G401.6 (cell line): ENCODE results near the gene SMR3A.

ENCODE experiments used
- FAIRE-seq: peaks from 2 replicates; lab custom pipeline; 2012; peaks lifted over from hg19 to GRCh38; lab: Jason Lieb, UNC

The SMR3A gene

DNA sequence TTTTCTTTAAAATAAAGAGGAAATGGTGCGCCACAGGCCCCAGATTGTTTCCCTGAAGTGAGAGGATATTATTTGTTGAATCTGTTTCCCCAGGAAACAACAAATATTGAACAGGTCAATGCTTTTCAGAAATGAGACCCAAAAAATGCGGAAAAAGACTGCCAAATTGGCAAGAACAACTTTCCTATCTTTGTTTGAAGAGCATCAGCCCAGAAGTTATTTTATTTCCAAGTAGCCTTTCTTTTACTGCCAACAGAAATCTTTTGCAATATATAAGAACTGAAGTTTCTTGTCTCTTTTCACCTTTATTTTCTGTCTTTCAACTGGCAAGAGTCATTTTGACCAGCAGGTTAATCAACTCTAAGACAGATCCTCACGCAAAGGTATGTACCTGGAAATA is at the start of gene SMR3A:
Gene SMR3A (plus strand): TSS at position 301 of the 400 bp plus-strand sequence. CDS start 1,356 bp downstream, outside the sequence.
- FAIRE-seq, result no peak

DNA sequence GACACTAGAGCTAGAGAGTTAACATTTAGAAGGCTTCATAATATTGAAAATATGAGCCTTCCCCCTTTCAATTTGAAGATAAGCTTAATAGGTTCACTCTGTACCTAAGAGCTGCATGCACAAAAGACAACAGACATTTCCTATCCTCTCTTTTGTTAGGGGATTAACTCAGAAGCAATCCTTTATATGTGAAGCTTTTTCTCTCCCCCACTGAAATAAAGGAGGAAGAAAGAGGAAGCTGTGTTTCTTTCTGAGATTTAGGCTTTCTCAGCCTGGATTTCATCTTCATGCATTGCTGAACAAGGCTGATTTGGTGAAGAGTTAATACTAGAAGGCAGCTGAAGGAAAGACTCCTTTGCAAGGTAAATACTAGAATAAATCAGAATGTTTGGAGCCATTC is 46.8 kb upstream of the SMR3A start:
- FAIRE-seq, result no peak

DNA sequence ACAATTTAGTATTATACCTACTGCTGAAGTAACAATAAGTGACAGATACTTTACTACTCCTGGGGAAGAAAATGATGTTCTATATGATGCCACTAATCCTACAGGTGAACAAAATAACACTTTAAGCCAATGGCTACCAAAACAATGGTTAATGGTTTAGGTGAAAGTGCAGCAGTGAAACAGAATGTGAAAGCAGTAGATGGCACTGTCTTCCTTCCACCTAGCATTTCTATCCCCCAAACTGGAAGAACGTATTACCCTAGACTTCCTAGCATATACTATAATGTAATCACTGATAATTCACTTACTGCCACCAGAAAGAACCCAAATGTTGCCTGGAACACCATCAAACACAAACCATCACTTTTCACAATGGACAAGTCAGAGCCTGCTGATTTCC is 44.6 kb upstream of the SMR3A start:
- no peak for FAIRE-seq

DNA sequence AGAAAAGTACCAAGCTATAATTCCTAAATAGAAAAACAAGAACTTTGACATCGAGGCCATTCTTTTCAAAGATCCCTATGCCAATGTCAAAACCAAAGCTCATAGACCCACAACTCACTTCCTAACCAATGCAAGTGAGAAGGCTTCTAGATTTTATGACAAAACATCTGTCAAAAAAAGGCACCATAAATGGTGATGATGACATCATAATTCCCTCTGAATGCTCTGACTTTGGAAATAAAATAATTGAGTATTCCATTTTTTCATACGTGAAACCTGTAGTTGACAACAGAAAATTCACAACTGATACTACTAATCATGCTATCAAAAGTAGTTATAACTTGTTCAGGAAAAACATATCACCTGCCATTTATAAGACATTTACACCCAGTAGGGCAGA is 34.5 kb upstream of the SMR3A start:
- FAIRE-seq, result no peak

DNA sequence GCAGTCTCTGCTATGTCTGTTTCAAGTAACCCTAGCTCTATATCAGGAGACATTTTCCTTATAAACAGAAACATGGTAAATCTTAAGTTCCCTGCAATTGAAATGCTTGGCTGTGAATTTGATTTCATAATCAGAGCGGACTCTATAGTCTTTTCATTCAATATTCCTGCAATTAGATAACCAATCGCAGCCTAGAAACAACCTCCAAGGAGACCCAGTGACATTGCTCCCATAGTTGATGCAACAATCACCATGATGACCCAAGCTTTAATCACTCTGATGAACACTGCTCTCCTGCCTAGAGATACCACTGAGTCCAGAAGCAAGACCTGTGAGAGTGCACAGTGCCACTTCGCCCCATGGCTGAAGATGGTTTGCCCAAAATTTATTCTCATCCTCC is 25.9 kb upstream of the SMR3A start, which contains the start of gene CABS1:
Gene CABS1 (plus strand): TSS at position 301 of the 400 bp plus-strand sequence. CDS start 59 bp downstream, at position 360.
- FAIRE-seq, result no peak

DNA sequence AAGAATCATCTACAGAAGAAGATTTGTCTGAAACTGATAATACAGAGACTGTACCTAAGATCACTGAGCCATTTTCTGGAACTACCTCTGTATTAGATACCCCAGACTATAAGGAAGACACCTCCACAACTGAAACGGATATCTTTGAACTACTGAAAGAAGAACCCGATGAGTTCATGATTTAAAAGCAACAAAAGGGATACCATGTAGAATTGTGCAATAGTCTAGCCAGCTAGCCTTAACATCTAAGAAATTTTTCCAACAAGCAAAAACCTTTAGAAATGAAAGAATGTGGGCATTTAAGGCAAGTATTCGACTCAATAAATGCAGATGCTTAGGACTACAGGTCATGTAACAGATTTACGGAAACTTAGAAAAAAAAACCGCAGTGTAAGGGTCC is 24.5 kb upstream of the SMR3A start:
- FAIRE-seq, result no peak

DNA sequence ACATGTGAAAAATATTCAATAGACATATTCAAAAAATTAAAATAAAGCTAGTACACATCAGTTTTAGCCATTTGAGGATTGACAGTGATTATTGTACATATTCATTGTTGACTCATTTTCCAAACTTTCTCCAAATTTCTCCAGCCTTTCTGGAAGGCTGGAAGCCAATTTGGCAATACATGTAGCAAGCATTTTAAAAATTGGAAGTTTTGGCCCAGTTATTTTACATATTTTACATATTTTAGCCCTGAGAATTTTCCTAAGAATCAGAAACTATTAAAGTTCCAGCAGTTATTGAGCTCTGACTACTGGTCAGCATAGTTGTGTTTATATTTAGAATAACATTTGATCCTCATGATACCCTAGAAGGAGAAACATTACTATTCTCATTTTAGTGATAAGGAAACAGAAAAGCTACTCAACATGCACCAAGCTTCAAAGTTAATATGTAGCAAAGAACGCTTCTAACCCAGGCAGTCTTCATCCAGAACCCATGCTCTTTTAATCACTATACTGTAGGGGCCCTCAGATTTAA is 22.6 kb upstream of the SMR3A start:
- FAIRE-seq, result no peak

DNA sequence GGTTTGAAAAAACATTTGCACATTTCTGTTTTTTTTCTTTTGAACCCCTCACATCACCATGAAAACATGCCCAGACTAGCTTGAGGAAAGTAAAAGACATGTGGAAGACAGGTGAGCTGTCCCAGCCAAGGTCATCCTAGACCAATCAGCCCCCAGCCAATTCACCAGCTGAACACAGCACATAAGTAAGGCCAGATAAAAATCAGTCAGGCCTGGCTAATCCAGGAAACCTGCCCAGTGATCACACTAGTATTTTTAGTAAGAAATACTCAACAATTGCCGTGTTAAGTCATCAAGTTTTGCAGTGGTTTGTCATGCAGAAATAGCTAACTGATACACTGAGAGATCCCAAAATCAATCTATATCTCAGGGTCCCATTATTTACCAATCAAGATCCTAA is 4.4 kb upstream of the SMR3A start:
- no peak for FAIRE-seq

DNA sequence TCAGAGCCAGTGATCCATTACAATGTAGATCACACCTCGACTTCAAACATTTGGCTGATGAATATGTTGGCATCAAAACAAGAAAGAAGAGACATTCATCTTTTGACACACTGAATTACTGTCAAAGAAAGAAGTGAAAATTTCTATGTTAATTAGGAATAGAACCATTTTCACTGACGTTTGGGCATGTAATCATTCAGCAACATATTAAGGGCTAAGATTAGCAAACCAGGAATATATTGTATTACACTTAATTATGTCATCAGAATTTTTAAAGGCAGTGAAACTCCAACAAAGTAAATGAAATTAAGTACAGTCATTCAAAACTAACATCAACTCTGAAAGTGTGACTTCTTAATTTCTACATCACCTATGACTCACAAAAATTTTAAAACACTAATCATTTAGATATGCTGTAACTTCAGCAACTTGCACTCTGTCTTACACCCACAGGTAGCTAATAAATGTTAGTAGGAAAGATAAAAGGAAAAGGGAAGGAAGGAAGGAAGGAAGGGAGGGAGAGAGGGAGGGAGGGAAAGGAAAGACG is 1.4 kb upstream of the SMR3A start:
- no peak for FAIRE-seq

DNA sequence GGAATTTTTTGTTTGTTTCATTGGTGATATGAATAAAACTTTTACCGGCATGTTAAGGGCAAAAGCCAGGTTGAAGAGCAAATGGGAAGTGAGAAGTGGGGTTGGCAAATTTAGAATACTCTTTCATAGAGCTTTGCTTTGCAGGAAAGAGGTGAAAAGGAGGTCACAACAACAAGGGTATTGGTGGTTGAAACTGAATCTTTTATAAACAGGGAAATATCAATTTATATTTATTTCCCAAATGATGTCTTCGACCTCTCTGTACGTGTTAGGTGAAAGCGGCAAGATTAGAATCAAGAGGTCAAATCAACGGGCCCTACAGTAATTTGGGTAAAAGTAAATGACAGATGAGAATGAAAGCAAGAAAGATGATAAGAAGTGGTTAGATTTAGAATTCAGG is 3.4 kb downstream of the SMR3A start:
- FAIRE-seq, result no peak

DNA sequence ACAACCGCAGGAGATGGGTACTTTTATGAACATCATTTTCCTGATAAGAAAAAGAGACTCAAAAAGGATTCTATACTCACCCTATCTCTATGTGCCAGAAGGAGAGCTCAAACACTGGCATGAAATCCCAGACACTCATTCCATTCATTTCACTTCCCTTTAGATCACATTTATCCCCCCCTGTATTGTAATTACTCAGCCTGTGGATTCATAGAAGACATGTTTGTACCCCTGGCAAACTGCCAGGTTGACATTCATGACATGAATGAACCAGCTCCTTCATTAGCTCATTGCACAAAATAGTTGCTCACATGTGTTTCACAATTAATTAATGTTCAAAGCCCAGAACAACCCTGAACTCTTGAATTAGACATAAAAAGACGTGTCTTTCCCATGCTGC is 4.9 kb downstream of the SMR3A start:
- FAIRE-seq, result no peak

DNA sequence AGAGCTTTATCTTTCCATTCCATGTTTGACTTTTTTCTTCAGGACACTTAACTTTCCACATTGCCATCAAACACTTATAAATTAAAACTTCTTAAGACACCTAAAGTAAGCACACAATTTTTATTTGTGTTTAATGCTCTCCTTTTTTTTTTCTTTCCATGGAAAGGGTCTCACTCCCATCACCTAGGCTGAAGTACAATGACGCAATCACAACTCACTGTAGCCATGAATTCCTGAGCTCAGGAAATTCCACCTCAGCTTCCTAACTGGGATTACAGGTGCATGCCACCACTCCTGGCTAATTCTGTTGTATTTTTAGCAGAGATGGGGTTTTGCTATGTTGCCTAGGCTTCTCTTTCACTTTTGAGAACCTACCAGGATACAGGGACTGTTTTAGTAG is 7.3 kb downstream of the SMR3A start:
- no peak for FAIRE-seq

DNA sequence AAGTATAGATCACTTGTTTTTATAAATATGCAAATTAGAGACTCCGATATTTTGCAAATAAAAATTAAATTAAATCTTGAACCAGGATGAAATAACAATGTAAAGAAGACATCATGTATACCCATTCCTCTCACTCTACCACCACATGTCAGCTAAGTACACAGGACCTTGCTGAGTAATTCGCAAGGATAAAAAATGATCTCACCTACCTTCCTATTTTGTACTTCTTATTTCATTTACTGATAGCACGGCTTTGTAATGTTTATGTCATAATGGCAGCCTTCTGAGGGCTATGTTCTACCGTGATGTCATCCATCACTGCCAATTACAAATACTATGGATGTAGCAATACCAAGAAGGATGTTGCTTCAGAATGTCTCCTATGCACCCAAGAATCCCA is 11.4 kb downstream of the SMR3A start:
- no peak for FAIRE-seq

DNA sequence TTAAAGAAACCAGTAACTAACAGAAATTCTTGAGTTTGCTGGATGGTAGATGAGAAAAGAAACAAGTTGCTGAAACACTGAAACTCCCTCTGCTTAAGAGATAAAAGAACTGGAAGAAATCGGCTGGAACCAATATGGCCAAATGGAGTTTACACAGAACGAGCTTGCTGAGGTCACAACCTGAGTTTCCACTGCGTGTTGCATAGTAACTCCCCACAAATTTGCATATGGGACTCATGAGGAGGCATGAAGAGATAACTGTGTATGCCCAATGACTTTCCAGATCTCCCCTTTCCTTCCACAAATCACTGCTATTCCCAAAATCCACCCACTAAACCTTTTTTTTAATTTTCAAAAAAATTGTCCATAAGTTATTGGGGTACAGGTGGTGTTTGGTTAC is 12.2 kb downstream of the SMR3A start:
- FAIRE-seq, result no peak

DNA sequence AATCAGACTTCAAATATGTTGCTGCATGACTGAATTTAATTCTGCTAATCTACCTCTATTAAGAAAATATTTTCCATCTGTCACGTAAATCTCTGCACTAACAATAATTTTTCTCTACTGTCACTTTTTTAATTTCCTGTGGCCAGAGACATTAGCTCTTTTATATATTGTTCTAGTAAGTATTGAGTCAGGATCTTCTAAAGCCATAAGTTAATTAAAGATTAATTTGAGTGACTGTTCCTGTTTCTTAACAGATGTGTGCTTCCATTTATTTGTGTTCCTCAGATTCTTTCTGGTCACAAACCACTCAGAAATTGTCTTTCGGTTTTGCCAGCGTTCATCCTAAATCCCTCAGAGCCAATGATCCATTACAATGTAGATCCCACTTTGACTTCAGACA is 20.0 kb downstream of the SMR3A start:
- FAIRE-seq, result no peak

DNA sequence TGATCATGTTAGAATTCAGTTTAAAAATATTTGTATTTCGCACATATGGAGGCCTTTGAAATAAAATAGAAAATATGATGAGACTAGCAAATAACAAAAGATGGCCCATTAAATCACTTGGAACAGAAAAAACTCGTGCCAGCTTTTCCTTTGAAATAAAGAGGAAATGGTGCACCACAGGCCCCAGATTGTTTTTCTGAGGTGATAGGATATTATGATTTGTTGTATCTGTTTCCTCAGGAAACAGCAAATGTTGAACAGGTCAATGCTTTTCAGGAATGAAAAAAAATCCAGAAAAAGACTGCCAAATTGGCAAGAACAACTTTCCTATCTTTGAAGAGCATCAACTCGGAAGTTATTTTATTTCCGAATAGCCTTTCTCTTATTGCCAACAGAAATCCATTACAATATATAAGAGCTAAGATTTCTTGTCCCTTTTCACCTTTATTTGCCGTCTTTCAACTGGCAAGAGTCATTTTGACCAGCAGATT is 22.2 kb downstream of the SMR3A start, which contains the start of gene SMR3B:
Gene SMR3B (plus strand): TSS at position 441 of the 491 bp plus-strand sequence. CDS start 1,380 bp downstream, outside the sequence.
- no peak for FAIRE-seq

DNA sequence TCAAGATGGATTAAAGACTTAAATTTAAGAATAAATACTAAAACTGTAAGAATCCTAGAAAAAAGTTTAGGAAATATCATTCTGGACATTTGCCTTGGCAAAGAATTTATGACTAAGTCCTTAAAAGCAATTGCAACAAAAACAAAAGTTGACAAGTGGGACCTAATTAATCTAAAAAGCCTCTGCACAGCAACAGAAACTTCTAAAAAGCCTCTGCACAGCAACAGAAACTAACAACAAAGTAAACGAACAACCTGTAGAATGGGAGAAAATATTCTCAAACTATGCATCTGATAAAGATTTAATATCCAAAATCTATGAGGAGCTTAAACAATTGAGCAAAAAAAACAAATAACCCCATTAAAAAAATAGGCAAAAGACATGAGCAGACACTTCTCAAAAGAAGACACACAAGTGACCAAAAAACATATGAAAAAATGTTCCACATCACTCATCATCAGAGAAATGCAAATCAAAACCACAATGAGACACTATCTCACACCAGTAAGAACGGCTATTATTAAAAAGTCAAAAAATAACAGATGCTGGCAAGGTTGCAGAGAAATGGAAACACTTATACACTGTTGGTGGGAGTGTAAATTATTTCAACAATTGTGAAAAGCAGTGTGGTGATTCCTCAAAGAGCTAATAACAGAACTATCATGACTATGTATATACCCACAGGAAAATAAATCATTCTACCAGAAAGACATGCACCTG is 31.7 kb downstream of the SMR3A start:
- no peak for FAIRE-seq

DNA sequence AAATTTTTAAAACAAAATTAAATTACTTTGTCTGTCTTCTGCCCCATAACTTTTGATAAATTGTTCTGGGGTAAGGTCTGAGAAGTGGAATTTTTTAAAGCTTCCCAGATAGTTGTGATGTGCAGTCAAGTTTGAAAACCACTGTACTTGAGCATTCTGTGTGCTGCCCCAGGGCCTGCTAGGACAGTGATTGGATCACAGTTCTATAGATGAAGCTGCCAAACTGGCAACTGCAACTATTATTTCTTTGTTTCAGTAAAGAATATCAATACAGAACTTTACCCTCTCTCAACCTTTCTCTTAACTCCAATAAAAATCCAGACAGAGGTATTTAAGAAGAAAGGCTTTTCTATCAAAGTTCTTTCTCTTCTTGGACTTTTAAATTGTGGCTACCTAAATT is 37.0 kb downstream of the SMR3A start, which contains the start of gene OPRPN:
Gene OPRPN (plus strand): TSS at position 361 of the 400 bp plus-strand sequence. CDS start 1,346 bp downstream, outside the sequence.
- no peak for FAIRE-seq

DNA sequence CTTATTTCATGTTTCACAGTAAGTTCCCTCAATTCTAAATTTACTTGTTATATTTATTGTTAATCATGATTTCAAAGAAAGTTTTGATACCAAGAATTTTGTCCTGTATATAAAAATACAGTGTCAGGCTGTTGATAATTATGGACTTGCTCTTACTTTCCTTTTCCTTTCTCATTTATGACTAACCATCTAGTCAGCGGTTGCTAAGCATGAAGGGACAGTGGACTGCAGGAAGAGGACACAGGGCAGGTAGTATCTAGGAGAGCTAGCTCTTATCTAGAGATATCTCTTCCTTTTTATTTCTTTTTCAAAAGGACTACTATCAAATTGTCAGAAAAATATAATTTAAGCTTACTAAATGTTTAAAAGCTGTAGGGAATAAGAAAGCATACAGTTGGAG is 38.8 kb downstream of the SMR3A start:
- no peak for FAIRE-seq

DNA sequence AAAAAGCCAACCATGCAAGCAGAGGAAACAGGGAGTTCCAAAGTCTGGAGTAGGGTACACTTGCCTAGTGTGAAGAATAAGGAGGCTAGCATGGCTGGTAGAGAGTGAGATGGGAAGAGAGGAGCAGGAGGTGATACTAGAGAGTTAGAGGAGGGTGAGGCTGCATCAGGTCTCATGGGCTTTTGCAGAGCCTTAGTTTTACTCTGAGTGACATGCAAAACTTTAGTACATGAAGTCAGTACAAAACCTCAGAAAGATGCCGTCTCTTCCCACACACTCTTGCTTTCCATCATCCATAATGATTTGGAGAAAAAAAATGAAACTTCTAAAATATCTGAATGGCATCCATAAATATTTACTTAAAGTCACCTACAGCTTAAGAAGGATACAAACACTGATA is 42.2 kb downstream of the SMR3A start:
- FAIRE-seq, result no peak

DNA sequence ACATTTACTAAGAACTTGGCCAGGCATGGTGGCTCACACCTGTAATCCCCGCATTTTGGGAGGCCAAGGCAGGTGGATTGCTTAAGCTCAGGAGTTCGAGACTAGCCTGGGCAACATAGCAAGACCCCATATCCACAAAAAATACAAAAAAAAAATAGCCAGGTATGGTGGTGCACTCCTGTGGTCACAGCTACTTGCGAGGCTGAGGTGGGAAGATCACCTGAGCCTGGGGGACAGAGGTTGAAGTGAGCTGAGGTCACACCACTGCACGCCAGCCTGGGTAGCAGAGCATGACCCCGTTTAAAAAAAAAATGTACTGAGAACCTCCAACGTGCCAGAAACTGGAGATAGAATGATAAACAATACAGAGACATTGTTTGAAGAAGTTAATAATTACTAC is 45.2 kb downstream of the SMR3A start:
- FAIRE-seq, result no peak
